CD4-positive, alpha-beta T cell (primary cell): Measurements from ENCODE around the gene ANKRD16. TPM values are rescaled to one million over a fixed set of nuclear protein-coding genes. Genes with fewer than 3 reads are reported as not detected.
A peak's percentile ranks its signal among the peaks of the same experiment; 100 is the strongest.

Experiments
- ATAC-seq: fragments of 200-7000 bp; cut with Tn5 transposase; one replicate; pipeline ENCODE4 v1.10.0; 2022; ENCODE audit warnings: mild to moderate bottlenecking; ENCODE audit not compliant: poor library complexity
- CTCF ChIA-PET: fragments of 350-600 bp; sonication (Branson Sonifier 250); formaldehyde crosslinking; loops from one replicate; lab custom pipeline; 2021; ENCODE audit warnings: antibody characterized with exemption, inconsistent platforms; lab: Charles Lee
- POLR2A ChIA-PET: fragments of 350-600 bp; sonication (Branson Sonifier 250); formaldehyde crosslinking; loops from one replicate; lab custom pipeline; 2021; ENCODE audit warnings: antibody characterized with exemption, inconsistent platforms; lab: Charles Lee
- DNase-seq, 14 experiments: peaks; one replicate each; pipeline ENCODE4 v3.0.0-alpha.2; 2013 to 2020; ENCODE audit warnings: mixed read lengths in 2 of 14
- H3K27ac ChIP-seq, 2 donors: one replicate each; pipeline versions ENCODE4 v1.5.1 to v1.7.0; 2013; ENCODE audit warnings: low read length in 2 of 2, low read depth in 1 of 2, mild to moderate bottlenecking in 1 of 2
- H3K27me3 ChIP-seq, 2 experiments: 1 replicate in 1 of 2; 2 replicates in 1 of 2; pipeline versions ENCODE4 v1.6.1 to v1.7.0; 2013; ENCODE audit warnings: low read length in 2 of 2, control low read depth in 1 of 2, mild to moderate bottlenecking in 1 of 2, moderate library complexity in 1 of 2; ENCODE audit not compliant: insufficient read depth in 2 of 2, control insufficient read depth in 1 of 2
- H3K36me3 ChIP-seq: one replicate; pipeline ENCODE4 v1.6.1; 2013; ENCODE audit warnings: low read length, control low read depth; ENCODE audit not compliant: insufficient read depth
- H3K4me1 ChIP-seq: one replicate; pipeline ENCODE4 v1.6.1; 2013; ENCODE audit warnings: low read length, control low read depth; ENCODE audit not compliant: insufficient read depth
- H3K4me3 ChIP-seq: one replicate; pipeline ENCODE4 v1.5.1; 2013; ENCODE audit warnings: mild to moderate bottlenecking, low read length, moderate library complexity
- H3K9me3 ChIP-seq, 2 experiments: 1 replicate in 1 of 2; 2 replicates in 1 of 2; pipeline versions ENCODE4 v1.6.1 to v1.7.0; 2013; ENCODE audit warnings: low read length in 2 of 2, mild to moderate bottlenecking in 2 of 2, control low read depth in 1 of 2, moderate library complexity in 1 of 2; ENCODE audit not compliant: control insufficient read depth in 1 of 2, insufficient read depth in 1 of 2
- H3K27ac Mint-ChIP-seq: one replicate; pipeline ENCODE4 v1.8.0; 2020; ENCODE audit warnings: mixed read lengths
- H3K27me3 Mint-ChIP-seq: one replicate; pipeline ENCODE4 v1.8.0; 2021; ENCODE audit warnings: mixed read lengths
- H3K36me3 Mint-ChIP-seq: one replicate; pipeline ENCODE4 v1.8.0; 2021; ENCODE audit warnings: low read depth, mixed read lengths
- H3K4me1 Mint-ChIP-seq: one replicate; pipeline ENCODE4 v1.8.0; 2021; ENCODE audit warnings: low read depth, mixed read lengths
- H3K4me3 Mint-ChIP-seq: one replicate; pipeline ENCODE4 v1.8.0; 2020; ENCODE audit warnings: mild to moderate bottlenecking, mixed read lengths
- H3K9me3 Mint-ChIP-seq: one replicate; pipeline ENCODE4 v1.8.0; 2020; ENCODE audit warnings: mixed read lengths
- intact Hi-C, 2 experiments: fragments of 100-400 bp; cut with DNase I in 1 of 2; cut with micrococcal nuclease in 1 of 2; formaldehyde crosslinking; loops; one replicate each; pipeline versions ENCODE4 v1.15.1 to v1.9.0; 2023 to 2025; cut with DNase I, micrococcal nuclease
- total RNA-seq, 174 experiments: library from RNA in 2 of 174; stranded (reverse) in 2 of 174; gene quantifications; one replicate each; pipeline ENCODE4 v1.2.3 and lab custom pipeline; 2021 to 2026
- TF ChIP-seq, protein P1 (sequence below): fragments of 200-600 bp; IDR thresholded peaks from one replicate; pipeline ENCODE4 v1.8.0; 2022; ENCODE audit warnings: antibody characterized with exemption, mild to moderate bottlenecking

Gene ANKRD16
- total RNA-seq, 2 experiments from 2014 or later: 1.4 to 1.8 TPM

DNA sequence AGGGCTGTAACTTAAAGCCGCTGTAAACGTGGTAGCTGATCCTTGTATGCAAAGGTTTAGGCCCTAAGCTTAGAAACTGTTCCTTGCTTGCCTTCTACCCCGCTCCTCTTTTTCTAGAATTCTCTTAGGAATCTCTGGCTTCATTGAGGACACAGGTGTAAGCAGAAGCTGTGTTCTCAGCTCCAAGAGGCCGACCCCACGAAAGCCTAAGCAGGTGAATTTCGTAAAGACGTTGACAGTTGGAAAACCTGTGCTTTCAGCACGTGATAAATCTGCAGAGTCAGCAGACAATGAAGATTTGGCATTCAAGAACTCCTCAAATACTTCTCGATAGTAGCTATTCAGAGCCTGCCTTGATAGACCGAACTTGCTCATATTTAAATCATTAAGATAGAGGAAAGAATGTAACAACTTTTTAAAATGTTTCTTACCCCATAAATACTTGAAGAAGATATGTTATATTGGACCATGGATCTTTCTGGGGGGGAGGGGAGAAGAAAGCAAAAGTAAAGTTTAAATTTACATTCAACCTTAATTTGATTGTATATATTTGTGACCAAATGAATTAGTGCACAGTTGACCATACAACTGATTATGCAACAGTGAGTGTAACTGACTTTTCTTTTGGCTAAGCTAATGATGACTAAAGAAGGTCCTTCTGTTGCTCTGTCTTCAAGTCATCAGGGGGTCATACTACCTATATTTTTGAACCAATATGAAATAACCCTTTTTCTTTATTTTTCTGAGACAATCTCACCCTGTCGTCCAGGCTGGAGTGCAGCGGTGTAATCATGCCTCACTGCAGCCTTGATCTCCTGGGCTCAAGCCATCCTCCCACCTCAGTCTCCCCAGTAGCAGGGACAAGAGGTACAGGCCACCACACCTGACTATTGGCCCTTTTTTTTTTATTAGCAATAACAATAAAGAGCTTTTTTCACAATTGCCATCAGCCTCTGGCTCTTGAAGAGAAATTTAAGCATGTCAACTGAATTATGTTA lies 75.3 kb downstream of the ANKRD16 start:
- Histone ChIP-seq H3K9me3 (no peaks in the 10 kb centered on the region), H3K27me3 (no peaks in the 10 kb centered on the region), H3K27ac (peak overlapping the region; percentile 92 to 97), H3K4me3 (peak overlapping the region; percentile 74), H3K36me3 (no peaks in the 10 kb centered on the region), H3K4me1 (peaks cover 36% of the 10 kb centered on the region)
- TF ChIP-seq, protein P1, sequence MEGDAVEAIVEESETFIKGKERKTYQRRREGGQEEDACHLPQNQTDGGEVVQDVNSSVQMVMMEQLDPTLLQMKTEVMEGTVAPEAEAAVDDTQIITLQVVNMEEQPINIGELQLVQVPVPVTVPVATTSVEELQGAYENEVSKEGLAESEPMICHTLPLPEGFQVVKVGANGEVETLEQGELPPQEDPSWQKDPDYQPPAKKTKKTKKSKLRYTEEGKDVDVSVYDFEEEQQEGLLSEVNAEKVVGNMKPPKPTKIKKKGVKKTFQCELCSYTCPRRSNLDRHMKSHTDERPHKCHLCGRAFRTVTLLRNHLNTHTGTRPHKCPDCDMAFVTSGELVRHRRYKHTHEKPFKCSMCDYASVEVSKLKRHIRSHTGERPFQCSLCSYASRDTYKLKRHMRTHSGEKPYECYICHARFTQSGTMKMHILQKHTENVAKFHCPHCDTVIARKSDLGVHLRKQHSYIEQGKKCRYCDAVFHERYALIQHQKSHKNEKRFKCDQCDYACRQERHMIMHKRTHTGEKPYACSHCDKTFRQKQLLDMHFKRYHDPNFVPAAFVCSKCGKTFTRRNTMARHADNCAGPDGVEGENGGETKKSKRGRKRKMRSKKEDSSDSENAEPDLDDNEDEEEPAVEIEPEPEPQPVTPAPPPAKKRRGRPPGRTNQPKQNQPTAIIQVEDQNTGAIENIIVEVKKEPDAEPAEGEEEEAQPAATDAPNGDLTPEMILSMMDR: no peak
- H3K4me1 Mint-ChIP-seq: peaks cover 55% of the 10 kb centered on the region
- peak overlapping the region; percentile 95 for H3K4me3 Mint-ChIP-seq
- H3K9me3 Mint-ChIP-seq: no peaks in the 10 kb centered on the region
- H3K36me3 Mint-ChIP-seq: peaks cover 19% of the 10 kb centered on the region
- H3K27me3 Mint-ChIP-seq: no peaks in the 10 kb centered on the region
- intact Hi-C loops: loop anchor here (1.0 to 5.0 kb wide), 4 partner anchors 37 to 273 kb away; partner anchors contain the start of gene RBM17 (in 1 of the 2)
- peak overlapping the region; percentile 89 for H3K27ac Mint-ChIP-seq
- no peak for ATAC-seq
- CTCF ChIA-PET: interaction anchor here (1.2 kb wide), 1 partner anchor 8 kb away, joined by 3 read pairs; no protein-coding TSS in a partner anchor
- DNase-seq: peak in 1 of 14 experiments; percentile 2
- POLR2A ChIA-PET: interaction anchor here (0.6 to 2.6 kb wide), 18 partner anchors 10 to 977 kb away, joined by 3 to 29 read pairs (median 4); partner anchors contain the start of genes ANKRD16, FBH1, IL15RA and TASOR2

DNA sequence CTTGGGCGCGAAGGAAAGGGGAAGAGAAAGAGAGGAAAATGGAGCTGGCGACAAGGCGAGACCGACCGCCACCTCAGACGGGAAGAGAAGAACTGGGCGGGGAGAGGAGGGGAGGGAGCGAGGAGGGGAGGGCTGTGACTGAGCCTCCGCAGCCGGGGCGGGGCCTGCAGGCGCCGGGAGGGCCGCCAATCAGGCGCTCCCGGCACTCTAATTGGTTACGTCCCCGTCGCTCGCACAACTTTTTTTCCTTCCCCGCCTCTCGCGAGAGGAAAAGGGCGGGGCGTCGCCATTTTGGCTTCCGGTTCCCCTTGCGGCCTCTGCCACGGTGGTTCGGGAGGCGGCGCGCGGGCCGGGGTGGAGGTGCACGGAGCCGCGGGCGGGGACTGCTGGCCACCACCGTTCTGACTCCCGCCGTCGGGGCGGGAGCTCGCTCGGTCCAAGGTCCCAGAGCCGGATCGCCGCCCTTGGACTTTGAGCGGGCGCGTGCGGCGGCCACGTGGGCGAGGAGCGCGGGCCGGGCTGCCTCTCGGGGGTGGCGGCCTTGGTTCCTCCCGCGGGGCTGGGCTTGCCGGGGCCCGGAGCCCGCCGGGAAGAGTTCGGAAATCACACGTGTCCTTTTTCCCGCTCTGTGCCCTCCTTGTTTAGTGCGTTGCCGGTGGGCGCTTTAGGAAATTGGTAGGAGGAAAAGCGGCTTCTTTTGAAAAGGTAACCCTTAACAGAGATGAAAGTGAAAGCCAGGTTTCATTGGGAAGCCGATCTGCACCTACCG lies 76.2 kb downstream of the ANKRD16 start, which contains the start of gene GDI2:
TSS of gene GDI2 (minus strand) at position 94 of the 769 bp plus-strand sequence. CDS start 176 bp downstream, outside the sequence.
- Mint-ChIP-seq H3K27ac (peak within 1 kb of the TSS; percentile 89), H3K9me3 (no peaks in the 10 kb centered on the region), H3K4me3 (peak within 1 kb of the TSS; percentile 95), H3K36me3 (peaks cover 23% of the 10 kb centered on the region), H3K27me3 (no peaks in the 10 kb centered on the region), H3K4me1 (peaks cover 60% of the 10 kb centered on the region)
- Histone ChIP-seq H3K27me3 (no peaks in the 10 kb centered on the region), H3K4me3 (peak within 1 kb of the TSS; percentile 74), H3K27ac (peak within 1 kb of the TSS; percentile 92 to 97), H3K9me3 (no peaks in the 10 kb centered on the region), H3K4me1 (peaks cover 42% of the 10 kb centered on the region), H3K36me3 (no peaks in the 10 kb centered on the region)
- ATAC-seq (peak; percentile 94), DNase-seq (peak; percentile 92 to 98 (median 96))
- TF ChIP-seq, protein P1: no peak
- POLR2A ChIA-PET: interaction anchor here (0.6 to 2.6 kb wide), 21 partner anchors 10 to 1974 kb away, joined by 3 to 29 read pairs (median 4); partner anchors contain the start of genes ANKRD16, ATP5F1C, FBH1 and IL15RA
- CTCF ChIA-PET: interaction anchor here (0.8 to 1.2 kb wide), 3 partner anchors 9 to 76 kb away, joined by 3 read pairs; partner anchors contain the start of genes ANKRD16 and FBH1
- intact Hi-C loops: loop anchor here (1.0 to 5.0 kb wide), 6 partner anchors 36 to 129 kb away; partner anchors contain the start of genes TASOR2 (in 2 of the 2) and ANKRD16 (in 1 of the 2)

DNA sequence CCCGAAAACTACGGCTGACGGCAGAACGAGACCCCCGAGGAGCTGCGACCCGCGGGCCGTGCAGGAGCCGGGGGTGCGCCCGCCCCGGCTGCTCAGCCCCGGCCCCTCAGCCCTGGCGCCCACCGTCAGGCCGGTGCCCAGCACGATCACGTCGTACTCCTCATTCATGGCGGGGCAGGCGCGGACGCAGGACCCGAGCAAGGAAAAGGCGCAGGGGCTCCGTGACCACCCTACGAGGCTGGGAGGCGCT lies 76.7 kb downstream of the ANKRD16 start:
- H3K36me3 ChIP-seq: peaks cover 3% of the 10 kb centered on the region
- CTCF ChIA-PET: interaction anchor here (0.8 to 1.0 kb wide), 2 partner anchors 19 to 77 kb away, joined by 3 read pairs; partner anchors contain the start of genes ANKRD16 and FBH1
- H3K4me1 ChIP-seq: peaks cover 46% of the 10 kb centered on the region
- intact Hi-C loops: loop anchor here (1.0 to 5.0 kb wide), 5 partner anchors 36 to 129 kb away; partner anchors contain the start of genes TASOR2 (in 2 of the 2) and ANKRD16 (in 1 of the 2)
- TF ChIP-seq, protein P1: no peak
- peak; percentile 13 for ATAC-seq
- no peaks in the 10 kb centered on the region for H3K27me3 ChIP-seq
- H3K9me3 Mint-ChIP-seq: no peaks in the 10 kb centered on the region
- peak overlapping the region; percentile 80 to 97 for H3K27ac ChIP-seq
- DNase-seq: no peak
- H3K4me3 ChIP-seq: peak overlapping the region; percentile 74
- H3K9me3 ChIP-seq: no peaks in the 10 kb centered on the region
- H3K36me3 Mint-ChIP-seq: peaks cover 28% of the 10 kb centered on the region
- H3K4me1 Mint-ChIP-seq: peaks cover 64% of the 10 kb centered on the region
- no peaks in the 10 kb centered on the region for H3K27me3 Mint-ChIP-seq
- H3K4me3 Mint-ChIP-seq: peak overlapping the region; percentile 95
- peak overlapping the region; percentile 89 for H3K27ac Mint-ChIP-seq
- POLR2A ChIA-PET: interaction anchor here (0.7 to 2.6 kb wide), 13 partner anchors 9 to 1975 kb away, joined by 3 to 29 read pairs (median 5); partner anchors contain the start of genes ANKRD16, ATP5F1C, FBH1 and KIN
